GM18499 (cell line): Measurements from ENCODE around the gene WWOX.

Experiments used
- ATAC-seq: cut with Tn5 transposase; IDR thresholded peaks from one replicate; pipeline ENCODE4 v1.9.1; 2021; ENCODE audit warnings: moderate number of reproducible peaks; ENCODE audit not compliant: insufficient read depth, unreplicated experiment

Gene WWOX

DNA sequence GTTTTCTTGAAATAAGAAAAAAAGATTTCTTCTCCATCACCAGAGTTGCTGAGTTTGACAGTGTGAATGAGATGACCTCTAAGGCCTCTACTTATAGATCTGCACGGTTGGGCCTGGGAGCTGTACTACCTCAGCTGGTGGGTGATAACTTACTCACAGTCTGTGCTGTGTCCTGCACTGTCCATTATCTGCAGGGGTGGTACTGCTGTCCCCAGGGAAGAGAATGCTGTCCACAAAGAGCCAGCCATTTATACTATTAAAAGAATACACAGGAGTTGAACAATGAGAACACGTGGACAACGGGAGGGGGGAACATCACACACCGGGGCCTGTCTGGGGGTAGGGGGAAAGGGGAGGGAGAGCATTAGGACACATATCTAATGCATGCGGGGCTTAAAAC lies 655.3 kb downstream of the WWOX start:
- no peak for ATAC-seq

DNA sequence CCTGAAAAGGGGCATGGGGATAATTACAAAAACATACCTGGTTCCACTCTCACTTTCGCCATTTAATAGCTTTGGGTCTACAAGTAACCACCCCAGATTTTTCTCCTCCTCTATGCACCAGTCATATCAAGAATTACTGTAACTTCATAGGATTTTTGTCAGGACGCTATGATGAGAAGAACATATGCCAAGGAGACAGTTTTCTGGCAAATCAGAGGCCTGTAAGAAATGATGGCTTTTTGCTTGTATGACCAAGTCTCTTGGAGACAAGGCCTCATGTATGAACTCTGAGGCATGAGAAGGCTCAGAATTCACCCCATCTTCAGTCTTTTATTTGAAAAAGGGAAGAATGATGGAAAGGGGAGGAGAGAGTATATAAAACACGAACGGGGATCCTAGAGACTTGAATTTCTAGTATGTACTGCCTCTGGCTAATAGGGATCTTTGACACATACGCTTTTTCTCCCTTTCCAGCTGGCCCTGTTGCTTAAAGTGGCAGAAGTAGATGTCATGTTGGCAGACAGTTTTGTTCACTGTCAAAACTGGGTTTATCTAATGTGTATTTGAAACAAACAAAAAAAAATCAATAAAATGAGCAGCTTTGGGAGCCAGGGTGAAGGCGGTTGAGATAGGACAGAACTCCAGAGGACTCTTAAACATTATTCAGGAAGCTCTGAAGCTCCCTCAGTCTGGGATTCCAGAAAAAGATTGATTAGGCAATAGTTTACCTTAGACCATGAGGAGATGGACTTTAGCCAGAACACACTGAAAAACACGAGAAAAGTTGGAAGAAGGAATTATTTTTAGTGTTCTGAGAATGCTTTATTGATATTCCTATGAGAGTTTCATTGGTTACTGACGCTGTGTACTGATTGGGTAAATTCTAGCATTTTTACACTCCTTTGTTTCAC lies 656.6 kb downstream of the WWOX start:
- no peak for ATAC-seq

DNA sequence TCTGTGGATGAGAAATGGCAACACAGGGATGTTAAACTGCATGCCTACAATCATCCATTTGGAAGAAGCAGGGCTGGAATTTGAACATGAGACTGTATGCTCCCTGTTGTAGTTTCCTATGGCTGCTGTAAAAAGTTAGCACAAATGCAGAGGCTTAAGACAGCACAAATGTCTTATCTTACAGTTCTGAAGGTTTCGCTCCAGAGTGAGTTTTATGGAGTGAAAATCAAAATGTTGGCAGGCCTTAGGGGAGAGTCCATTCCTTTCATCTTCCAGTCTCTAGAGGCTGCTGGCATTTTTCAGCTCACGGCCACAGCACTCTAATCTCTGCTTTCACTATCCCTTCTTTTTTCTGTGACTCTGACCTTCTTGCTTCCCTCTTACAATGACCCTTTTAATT lies 660.1 kb downstream of the WWOX start:
- ATAC-seq, result no peak

DNA sequence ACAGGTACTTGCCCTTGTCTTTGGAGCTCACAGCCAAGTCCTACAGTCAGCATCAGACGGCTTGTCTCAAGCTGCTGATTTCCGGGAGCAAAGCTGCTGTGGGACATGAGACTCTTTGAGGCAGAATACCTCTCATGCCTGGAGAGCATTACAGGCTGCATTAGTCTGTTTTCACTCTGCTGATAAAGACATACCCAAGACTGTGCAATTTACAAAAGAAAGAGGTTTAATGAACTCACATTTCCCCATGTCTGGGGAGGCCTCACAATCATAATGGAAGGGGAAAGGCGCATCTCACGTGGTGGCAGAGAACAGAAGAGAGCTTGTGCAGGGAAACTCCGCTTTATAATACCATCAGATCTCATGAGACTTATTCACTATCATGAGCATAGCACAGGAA lies 661.2 kb downstream of the WWOX start:
- no peak for ATAC-seq

DNA sequence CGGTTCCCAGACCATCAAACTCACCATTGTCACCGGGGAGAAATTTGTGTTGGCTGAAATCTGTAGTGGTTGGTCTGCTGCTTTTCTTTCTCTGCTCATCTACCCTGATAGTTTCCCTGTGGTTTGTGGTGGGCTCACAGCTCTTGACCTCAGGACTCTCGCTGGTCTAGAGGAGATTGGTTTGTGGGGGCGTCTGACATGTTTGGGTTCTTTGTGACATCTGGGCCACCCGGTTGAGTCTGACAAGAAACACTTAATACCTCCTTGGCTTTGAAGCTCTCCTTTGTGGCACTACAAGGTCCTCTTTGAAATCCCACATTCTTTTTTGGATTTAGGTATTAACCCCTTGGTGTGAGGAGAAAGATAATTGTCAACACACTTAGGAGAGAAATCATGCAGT lies 662.0 kb downstream of the WWOX start:
- peak; percentile 64 for ATAC-seq

DNA sequence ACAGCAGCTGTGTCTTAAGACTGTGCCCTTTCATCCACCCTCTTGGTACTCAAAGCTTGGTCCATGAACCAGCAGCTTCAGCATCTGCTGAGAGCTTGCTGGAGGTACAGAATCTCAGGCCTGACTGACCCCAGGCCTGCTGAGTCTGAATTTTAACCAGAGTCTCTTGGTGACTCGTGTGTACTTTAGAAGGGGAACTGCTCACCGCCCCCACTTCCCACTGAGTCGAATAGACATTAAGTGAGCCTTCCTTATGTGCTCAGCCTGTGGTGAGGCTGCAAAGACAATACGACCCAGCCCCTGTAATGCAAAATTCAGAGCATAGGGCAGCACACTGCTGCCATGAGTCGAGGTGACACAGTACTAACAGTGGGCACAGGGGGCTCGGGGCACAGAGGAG lies 662.8 kb downstream of the WWOX start:
- ATAC-seq, result no peak

DNA sequence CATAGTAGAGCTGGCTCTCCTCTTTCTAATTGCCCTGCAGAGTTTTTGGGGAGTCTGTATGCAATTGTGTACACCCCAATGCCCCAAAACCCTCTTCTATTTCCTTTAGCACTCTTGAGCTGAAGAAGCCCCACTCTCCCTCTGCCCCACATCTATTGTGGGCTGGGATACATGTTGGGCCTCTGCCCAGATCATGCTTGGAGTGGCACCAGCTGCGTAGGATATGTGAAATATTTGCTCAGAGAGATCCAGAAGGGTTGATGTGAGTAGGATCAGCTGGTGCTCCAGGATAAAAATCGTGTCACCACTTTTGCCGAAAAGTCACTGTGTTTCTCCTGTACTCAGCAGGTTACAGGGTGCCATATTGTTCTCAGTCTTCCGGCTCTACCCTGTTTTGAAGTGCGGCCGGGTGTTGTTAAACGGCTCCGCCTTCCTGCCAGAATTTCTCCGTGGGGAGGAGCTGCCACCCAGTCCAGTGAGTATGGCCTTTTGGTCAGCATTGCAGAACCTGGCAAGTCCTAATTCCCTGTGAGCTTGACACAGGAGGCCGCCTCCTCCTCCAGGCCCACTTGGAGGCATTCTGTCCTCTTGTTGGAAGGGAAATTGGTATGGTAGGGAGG lies 664.5 kb downstream of the WWOX start:
- ATAC-seq, result no peak

DNA sequence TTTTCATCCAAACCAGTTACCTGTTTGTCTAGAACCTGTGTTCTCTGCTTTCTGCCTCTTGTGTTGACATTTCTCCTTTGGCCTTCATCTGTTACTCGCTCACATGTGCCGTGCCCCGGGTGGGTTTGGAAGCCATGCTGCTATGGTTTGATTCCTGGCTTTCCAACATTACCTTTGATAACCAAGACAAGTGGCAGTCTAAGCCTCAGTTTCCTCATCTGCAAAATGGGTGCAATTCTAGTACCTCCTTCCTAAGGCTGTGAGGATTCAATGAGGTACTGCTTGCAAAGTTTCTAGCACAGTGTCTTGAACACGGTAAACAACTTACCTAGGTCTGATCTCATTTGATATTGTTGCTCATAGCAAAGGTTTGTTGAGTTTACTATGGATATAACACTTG lies 665.0 kb downstream of the WWOX start:
- ATAC-seq, result no peak

DNA sequence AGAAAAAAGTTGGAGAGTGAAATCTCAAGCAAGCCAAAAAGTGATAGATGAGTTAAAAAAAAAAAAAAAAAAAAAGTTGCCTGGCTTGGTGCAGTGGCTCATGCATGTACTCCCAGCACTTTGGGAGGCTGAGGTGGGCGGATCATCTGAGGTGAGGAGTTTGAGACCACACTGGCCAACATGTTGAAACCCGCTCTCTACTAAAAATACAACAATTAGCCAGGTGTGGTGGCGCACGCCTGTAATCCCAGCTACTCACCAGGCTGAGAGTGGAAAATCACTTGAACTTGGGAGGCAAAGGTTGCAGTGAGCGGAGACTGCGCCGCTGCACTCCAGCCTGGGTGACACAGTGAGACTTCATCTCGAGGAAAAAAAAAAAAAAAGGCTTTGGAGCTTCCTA lies 668.8 kb downstream of the WWOX start:
- ATAC-seq, result no peak

DNA sequence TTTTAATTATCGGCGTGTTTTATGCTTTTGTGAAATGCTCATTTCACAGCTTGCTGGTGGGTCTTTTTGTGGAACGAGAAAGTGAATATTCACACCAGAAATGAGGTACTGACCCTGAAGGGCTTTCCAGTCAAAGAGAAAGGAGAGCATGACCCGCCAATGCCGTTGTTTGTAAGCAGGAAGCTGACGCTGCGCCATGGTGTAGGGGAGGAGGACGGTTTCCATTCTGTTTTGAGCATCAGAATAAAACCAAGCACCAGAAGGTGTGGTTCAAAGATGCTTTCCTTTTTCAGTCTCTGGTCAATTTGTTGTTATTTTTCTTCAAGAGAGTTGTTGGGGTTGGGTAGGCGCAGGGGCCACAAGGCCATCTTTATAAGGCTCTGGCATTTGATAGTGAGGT lies 669.3 kb downstream of the WWOX start:
- ATAC-seq, result peak; percentile 77

DNA sequence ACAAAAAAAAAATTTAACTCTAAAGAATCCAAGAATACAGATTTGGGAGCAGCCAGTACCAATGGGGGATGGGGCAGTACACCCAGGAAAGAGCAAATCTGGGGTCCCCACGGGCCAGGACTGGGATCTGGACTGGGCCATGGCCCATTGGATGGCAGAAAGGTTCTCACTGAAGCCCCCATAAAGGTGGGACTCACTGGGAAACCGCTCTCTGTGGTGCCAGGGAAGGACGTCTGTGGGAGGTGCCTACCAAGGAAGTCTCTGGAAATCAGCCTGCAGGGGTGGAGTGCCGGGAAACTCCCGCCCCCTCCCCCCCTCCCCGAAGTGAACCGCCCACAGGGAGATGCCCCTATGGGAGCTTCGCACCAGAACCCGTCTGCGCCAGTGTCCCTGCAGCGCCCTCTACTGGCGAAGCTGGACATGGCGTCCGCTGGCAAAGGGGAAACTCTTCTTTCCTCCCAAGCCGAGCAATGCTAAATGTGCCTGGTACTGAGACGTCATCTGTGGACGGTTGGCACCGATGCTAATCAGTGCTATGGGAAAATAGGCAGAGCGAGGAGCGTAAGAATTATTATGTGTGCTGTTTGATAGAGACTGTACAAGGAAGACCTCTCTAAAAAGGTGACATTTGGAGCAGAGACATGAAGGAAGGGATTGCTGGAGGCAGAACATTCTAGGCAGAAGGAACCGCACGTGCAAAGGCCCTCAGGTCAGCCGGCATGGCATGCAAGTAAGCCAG lies 671.1 kb downstream of the WWOX start:
- no peak for ATAC-seq

DNA sequence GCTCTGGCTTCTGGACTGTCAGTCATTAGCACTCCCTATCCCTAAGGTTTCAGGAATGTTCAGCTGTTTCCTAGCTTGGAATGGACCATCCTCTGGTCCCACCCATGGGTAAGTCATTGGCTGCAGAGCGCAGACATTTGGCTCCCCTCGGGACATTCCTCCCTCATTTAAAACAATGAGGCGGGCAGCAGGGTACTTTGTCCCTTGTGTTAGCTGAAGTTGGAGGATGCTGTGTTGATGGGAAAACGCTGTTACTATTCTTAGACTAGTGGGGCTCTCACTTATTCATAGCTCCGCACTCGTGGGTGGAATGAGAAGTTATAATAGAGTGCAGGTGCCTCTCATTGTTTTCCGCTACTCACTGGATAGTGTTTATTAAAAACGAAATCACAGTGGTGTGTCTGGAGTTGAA lies 673.8 kb downstream of the WWOX start:
- ATAC-seq, result no peak

DNA sequence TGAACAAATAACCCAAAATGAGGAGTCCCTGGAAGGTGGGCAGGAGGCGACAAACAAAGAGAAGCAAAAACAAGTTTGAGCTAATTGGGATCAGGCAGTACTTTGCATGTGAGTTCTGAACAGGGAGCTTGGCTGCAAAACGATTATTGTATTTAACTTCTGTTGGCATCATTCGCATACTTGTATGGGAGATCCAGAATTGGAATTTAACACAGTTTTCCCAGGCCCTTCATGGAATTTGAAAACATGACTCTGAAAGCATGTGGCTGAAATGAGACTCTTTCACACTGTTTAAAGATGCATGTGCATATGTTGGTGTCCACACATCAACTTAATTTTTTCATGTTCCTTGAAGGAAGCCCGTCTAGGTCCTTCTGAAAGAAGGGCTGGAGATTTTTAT lies 674.3 kb downstream of the WWOX start:
- ATAC-seq, result no peak

DNA sequence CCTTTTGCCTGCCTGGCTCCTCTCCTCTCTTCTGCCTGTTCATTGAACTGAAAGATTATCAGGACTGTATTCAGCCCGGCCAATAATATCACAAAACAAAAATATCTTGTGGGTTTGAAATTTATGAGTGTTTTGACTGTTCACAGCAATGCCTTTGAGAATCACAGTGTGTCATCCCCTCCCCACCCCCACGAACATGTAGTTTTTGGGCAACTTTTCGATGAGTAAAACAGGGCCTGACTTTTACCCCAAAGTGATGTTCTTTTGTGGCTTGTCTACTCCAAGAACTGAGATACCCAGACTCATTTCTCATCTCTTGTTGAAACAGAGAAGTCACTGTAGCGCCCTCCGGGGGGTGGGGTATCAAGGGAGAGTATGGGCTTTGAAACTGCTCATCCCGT lies 675.7 kb downstream of the WWOX start:
- no peak for ATAC-seq

DNA sequence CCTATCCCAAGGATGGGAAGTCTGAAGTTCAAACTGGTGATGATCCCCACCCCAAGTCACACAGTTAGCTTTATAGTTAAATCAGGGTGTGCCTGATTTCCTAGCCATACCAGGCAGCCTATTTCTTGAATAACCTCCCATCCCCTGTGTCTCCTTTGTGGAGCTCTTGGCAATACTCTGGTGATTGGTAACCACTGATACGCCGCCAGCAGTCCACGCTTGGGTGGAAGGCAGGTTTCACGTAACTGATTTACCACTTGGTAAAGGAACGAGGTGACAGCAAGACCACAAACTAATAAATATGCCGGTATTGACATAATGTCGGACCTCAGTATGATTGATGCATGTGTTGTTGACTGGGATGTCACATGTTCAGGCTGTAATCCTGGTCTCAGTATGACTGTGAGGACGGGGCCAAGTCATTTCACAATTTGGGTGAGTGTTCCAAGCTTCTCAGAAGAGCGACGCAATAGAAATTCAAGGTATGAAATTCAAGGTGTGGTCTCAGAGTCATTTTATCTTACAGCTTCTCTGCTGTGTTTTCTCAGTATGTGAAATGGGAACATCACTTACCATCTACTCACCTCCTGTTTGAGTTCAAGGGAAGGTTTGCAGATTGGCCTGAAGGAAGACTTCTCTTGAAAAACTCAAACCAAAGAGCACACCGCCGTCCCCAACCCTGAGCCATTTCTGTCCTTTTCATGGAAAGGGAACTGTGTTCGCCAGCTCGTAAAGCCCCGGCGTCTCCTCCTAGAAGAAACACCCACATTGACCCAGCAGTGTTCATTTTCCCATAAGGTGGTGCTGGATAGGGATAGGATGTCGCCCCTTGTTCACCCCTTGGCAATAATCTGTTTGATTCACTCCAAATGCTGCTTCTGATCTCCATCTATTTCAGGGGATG lies 678.9 kb downstream of the WWOX start:
- peak; percentile 53 for ATAC-seq

DNA sequence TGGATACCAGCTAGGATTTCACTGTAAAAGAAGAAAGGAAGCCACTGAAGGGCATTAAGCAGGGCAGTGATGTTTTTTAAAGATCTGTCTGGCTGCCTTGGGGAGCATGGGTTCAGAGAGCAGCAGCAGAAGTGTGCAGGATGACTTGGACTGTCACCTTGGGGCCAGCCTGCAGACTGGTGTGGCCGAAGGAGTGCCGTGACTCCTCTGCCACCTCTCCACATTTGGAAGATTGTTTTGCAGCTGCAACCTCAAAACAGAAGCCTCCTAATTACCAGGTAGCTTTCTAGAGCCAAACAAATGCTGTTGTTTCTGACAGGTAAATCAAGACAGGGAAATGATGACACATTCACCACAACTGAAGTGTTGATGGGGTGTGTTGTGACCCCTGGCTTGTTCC lies 681.4 kb downstream of the WWOX start:
- no peak for ATAC-seq

DNA sequence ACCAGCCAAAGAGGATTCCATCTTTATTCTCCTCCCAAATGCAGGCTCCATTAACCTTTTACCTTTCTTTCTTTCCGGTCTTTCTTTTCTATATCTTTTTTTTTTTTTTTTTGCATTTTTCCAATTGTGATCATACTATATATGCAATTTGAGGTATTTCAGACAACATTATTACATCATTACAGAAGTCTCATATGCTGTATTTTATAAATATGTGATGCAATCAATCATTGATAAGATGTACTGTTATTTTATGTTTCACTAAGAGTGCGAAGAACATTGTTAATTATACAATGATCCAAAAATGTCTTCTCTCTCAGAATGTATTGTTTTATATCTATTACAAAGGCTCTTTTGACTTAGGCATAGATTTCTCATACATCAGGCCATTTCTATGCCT lies 683.1 kb downstream of the WWOX start:
- ATAC-seq, result no peak

DNA sequence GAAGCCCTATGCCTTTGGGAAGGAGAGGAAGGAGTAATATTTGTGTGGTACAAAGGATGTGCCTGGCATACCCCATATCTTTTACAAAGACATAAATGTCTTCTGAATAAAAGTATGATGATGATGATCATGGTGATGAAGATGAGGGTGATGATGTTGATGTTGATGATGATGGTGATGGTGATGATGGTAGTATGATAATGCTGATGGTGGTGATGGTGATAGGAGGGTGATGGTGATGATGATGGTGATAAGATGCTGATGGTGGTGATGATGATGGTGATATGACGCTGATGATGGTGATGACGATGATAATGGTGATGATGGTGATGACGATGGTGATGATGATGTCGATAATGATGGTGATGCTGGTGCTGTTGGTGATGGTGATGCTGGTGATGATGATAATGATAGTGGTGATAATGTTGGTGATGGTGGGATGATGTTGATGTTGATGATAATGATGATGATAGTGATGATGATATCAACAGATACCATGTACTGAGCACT lies 684.2 kb downstream of the WWOX start:
- no peak for ATAC-seq

DNA sequence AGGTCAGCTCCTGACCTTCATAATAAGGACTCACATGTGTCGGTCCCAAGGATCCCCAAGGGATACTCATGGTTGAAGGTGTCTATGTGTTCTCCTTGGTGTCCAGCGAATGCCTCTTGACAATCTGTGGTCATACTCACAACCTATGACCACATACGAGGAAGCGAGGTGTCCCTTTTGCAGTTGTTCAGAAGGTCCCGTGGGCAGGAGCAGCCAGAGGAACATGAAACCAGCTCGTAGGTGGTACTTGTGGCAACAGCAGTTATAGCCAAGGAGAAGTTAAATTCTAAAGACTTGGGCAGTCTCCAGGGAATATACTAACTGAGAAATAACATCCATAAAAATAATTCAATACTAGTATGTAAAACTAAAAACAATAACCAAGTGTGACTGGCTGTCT lies 685.3 kb downstream of the WWOX start:
- no peak for ATAC-seq

DNA sequence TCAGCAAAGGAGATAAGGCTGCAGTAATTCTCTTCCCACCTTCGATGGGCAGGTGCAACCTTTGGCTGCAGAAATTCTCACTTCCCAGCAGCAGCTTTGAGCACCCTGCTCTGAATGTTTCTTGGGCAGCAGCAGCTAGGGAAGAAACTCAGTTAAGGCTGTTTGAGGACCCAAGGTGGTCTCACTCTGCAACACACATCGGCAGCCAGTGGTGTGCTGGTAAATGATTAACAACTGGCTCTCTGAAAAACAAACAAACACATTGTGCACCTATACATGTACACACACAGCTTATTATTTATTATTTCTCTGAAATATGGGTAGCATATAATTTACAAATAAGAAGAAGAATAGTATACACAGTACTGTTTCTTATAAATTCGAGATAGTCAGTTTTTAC lies 685.8 kb downstream of the WWOX start:
- no peak for ATAC-seq
